ENCODE data around the gene RPL21.

GRCh38 chr13:27250833-27251165, 559 bp upstream of the RPL21 start:
- TF ChIP-seq CTCF (IDR thresholded peaks at IDR 0.05) (no peak), ZFX (IDR thresholded peaks at IDR 0.05; ENCODE audit: borderline replicate concordance) (no peak)
